K562 (cell line): Measurements from ENCODE around the gene MILR1. TPM values are rescaled to one million over a fixed set of nuclear protein-coding genes. Genes with fewer than 3 reads are reported as not detected.
A peak's percentile ranks its signal among the peaks of the same experiment; 100 is the strongest.

Experiments
- ATF1 ChIP-seq, 2 experiments: fragments of 450-650 bp in 1 of 2; IDR thresholded peaks; 2 replicates each; pipeline ENCODE4 v1.6.1; 2016; ENCODE audit warnings: missing compliant biosample characterization in 1 of 2, missing genetic modification characterization in 1 of 2
- CHD1 ChIP-seq: fragments of 200-600 bp; sonication (generic); IDR thresholded peaks from one replicate; pipeline ENCODE4 v1.6.1; 2012; ENCODE audit warnings: mild to moderate bottlenecking, moderate library complexity, low read length, inconsistent platforms
- CREB3L1 ChIP-seq: fragments of 450-650 bp; IDR thresholded peaks from 2 replicates; pipeline ENCODE4 v1.6.1; 2014; ENCODE audit warnings: low read depth, mild to moderate bottlenecking, moderate library complexity, borderline replicate concordance
- GATAD2B ChIP-seq: fragments of 450-650 bp; IDR thresholded peaks from 2 replicates; pipeline ENCODE4 v1.6.1; 2017; ENCODE audit warnings: mild to moderate bottlenecking, borderline replicate concordance
- HMGXB4 ChIP-seq: sonication (generic); formaldehyde crosslinking; IDR thresholded peaks from 2 replicates; pipeline ENCODE4 v1.8.1; 2023; ENCODE audit warnings: mild to moderate bottlenecking, missing genetic modification reagents
- NFYB ChIP-seq: IDR thresholded peaks from 2 replicates; pipeline ENCODE4 v1.6.1; 2011; ENCODE audit warnings: mild to moderate bottlenecking, moderate library complexity; ENCODE audit not compliant: insufficient read length; ENCODE audit errors: extremely low read depth
- PPARD ChIP-seq: fragments of 250-450 bp; sonication (Bioruptor Pico); IDR thresholded peaks from 2 replicates; pipeline ENCODE4 v1.8.0; 2022; ENCODE audit warnings: inconsistent platforms, mild to moderate bottlenecking, moderate library complexity
- SRF ChIP-seq, 2 experiments: fragments of 250-450, 450-650 bp in 1 of 2; sonication (Bioruptor Pico) in 1 of 2; sonication (generic) in 1 of 2; formaldehyde crosslinking; IDR thresholded peaks; 2 replicates each; pipeline versions ENCODE4 v1.5.0 to v1.5.1; 2020 to 2022; ENCODE audit warnings: mild to moderate bottlenecking in 1 of 2, missing genetic modification reagents in 1 of 2
- TEAD1 ChIP-seq, 2 experiments: fragments of 450-650 bp in 1 of 2; sonication (generic) in 1 of 2; formaldehyde crosslinking; IDR thresholded peaks; 2 replicates each; pipeline versions ENCODE4 v1.4.0 to v1.8.0; 2020 to 2022; ENCODE audit warnings: mild to moderate bottlenecking in 2 of 2, missing genetic modification reagents in 1 of 2
- ZBTB40 ChIP-seq, 2 experiments: fragments of 450-650 bp in 1 of 2; sonication (generic) in 1 of 2; formaldehyde crosslinking in 1 of 2; IDR thresholded peaks; 2 replicates each; pipeline versions ENCODE4 v1.7.1 to v1.9.0; 2016 to 2022; ENCODE audit warnings: inconsistent platforms in 1 of 2, mild to moderate bottlenecking in 1 of 2, missing genetic modification reagents in 1 of 2
- ZFX ChIP-seq: sonication (generic); formaldehyde crosslinking; IDR thresholded peaks from 2 replicates; pipeline ENCODE4 v1.8.0; 2022; ENCODE audit warnings: mild to moderate bottlenecking, missing genetic modification reagents, moderate library complexity
- ZNF232 ChIP-seq: sonication (generic); formaldehyde crosslinking; IDR thresholded peaks from 2 replicates; pipeline ENCODE4 v1.8.0; 2022; ENCODE audit warnings: mild to moderate bottlenecking, missing genetic modification reagents
- ZNF282 ChIP-seq: sonication (generic); formaldehyde crosslinking; IDR thresholded peaks from 2 replicates; pipeline ENCODE4 v1.8.1; 2023; ENCODE audit warnings: missing genetic modification reagents
- polyA plus RNA-seq, 8 experiments: library from polyadenylated mRNA; depleted of rRNA in 4 of 8; stranded (reverse) in 5 of 8; unstranded in 3 of 8; fragments of >200 nt; fragmentation: Nextera tagmentation in 2 of 8; fragmentation: Illumina TruSeq in 1 of 8; extraction: Ambion mirVana in 2 of 8; extraction: Trizol in 1 of 8; gene quantifications; 2 replicates each; pipeline versions ENCODE4 v1.2.1 to v1.2.3, GENCODE V29; 2011 to 2014; ENCODE audit warnings: inconsistent platforms in 1 of 8, missing spikeins in 1 of 8
- total RNA-seq, 7 experiments: library from RNA; depleted of rRNA in 6 of 7; stranded (reverse); fragments of >200 nt in 6 of 7; fragmentation: Illumina TruSeq in 2 of 7; extraction: Trizol in 2 of 7; gene quantifications; 2 replicates each; pipeline versions ENCODE4 v1.2.1 to v1.2.3, GENCODE V29; 2011 to 2021; ENCODE audit warnings: low replicate concordance in 1 of 7

Gene MILR1
- total and polyA plus RNA-seq, 9 of the 15 experiments (the other 6 are each of a cell fraction or from before 2014, with no cell fraction given): 3.8 to 14.1 (median 7.1) TPM

GRCh38 chr17:64506576-64507412 lies 57.9 kb downstream of the MILR1 start, which contains the start of gene CEP95 (continued):
- peak; percentile 31; the same call in 1 of the 2 replicates for TF ChIP-seq GATAD2B
- peak; percentile 89; the same call in 1 of the 2 replicates for TF ChIP-seq HMGXB4 (CRISPR knock-in tag)
- TF ChIP-seq SRF (CRISPR knock-in tag; IDR thresholded peaks at IDR 0.05): 0 out of 4 replicates have a peak, but pooled peaks of 1 of the 2 experiments have one; percentile 48
- TF ChIP-seq ATF1 (CRISPR knock-in tag; IDR thresholded peaks at IDR 0.05): peak; percentile 57
- peak; percentile 98 for TF ChIP-seq ATF1 (tag; IDR thresholded peaks at IDR 0.05)
- TF ChIP-seq NFYB: peak; percentile 11
- no peak for TF ChIP-seq ZNF282 (CRISPR knock-in tag)
- TF ChIP-seq ZFX (CRISPR knock-in tag): no peak; the same call in none of the 2 replicates
- TF ChIP-seq CHD1: peak; percentile 92
- peak; percentile 82 for TF ChIP-seq CREB3L1
- peak; percentile 21; the same call in 1 of the 2 replicates for TF ChIP-seq ZNF232 (CRISPR knock-in tag)
- peak; percentile 91 for TF ChIP-seq ZBTB40 (IDR thresholded peaks at IDR 0.05)
- TF ChIP-seq ZBTB40 (CRISPR knock-in tag; IDR thresholded peaks at IDR 0.05): 0 out of 2 replicates have a peak, but pooled peaks have one; percentile 29
- TF ChIP-seq TEAD1 (CRISPR knock-in tag; IDR thresholded peaks at IDR 0.05): peak in 1 of 2 experiments; percentile 74; a peak in 2 of 4 replicates
- TF ChIP-seq PPARD (CRISPR knock-in tag): no peak
